Stimulated activated CD4-positive, alpha-beta T cell treated with anti-CD3 and anti-CD28 coated beads, Interleukin-12 subunit alpha, Interleukin-12 subunit beta, amount 100 ng/mL, for 4 hours (primary cell): Measurements from ENCODE around the gene ITPR2.

Source experiments
- DNase-seq: peaks from one replicate; pipeline ENCODE4 v3.0.0-alpha.2; 2020

ITPR2 gene

DNA sequence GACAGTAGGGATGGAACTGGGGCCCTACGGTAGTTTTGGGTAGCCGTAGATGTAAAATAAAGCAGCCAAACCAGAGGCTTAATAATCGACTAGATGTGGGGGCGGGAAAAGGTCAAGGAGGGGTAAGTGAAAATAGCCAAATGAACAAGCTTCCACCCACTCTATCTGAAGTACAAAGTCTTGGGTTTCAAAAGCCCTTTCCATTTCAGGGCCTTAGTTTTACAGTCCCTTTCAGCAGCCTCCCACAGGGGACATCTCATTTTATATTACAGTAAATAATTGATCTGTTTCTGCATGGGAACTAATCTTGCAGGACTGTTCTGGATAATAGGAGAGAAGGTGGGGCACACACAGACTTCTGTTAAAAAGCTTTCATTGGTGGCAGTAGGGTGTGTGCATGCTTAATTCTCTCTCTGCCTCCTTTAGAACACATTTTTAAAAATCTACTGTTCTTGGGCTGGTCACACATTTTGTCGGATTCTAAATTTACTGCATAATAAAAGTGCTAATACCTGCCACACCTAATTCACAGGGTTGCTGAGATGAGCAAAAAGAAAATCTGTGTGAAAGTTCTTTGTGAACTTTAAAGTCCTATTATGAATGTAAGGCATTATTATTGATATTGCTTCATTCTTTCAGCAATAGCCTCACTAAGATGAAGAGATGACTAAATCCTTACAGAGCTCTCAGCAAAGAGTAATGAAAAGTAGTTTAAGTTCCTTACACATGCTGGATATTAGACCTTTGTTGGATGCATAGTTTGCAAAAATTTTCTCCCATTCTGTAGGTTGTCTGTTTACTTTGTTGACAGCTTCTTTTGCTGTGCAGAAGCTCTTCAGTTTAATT lies 104.6 kb downstream of the ITPR2 start:
- no peak for DNase-seq

- no peak for DNase-seq
These were observed 105.4 kb downstream of the ITPR2 start for GRCh38 chr12:26727482-26728204.

- DNase-seq, result no peak
These were observed 106.0 kb downstream of the ITPR2 start for GRCh38 chr12:26726956-26727355.

DNA sequence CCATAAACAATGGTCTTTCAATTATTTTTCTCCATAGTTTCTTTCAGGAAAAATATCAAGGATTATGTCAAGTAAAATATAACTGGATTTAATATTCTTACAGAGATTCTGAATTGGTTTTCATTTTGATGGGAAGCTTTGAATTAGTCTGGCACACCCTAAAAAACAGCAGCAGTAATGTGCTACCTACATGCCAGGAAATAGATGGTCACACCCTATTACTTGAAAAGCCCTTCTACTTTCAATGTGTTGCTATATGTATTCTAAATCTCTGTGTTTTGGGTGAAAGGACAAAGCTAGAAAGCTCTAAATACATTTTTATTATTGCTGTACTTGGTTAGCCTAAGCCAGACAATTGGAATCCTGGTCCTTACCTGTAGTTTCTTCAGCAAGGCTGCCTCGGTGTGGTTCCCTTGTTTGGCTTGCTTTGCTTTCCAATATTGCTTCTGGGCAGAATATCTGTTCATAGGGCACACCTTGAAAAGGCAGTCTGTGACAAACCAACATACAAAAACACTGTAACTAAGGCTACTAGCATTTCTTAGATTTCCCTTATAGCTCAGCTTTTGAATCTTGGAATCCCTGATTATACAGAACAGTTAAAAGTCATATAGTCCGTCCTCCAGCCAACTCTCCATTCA lies 107.6 kb downstream of the ITPR2 start:
- no peak for DNase-seq

DNA sequence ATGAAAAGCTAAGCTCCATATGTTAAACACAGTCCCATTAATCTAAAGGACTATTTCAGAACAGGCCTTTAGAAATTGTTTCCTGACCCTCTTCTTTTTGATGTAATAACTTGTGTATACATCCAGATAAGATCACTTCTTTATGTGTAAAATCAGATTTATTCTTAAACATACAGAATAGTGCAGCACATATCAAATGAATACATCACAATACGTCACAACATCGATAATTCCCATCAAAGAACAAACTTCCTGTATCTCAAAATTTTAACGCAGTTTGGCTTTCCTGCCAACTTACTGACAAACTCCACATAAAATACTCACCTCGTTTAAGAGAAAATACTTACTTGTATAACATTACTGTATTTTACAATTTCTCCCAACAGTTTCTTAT lies 108.7 kb downstream of the ITPR2 start:
- no peak for DNase-seq

- no peak for DNase-seq
These were observed 109.3 kb downstream of the ITPR2 start for GRCh38 chr12:26723379-26724308.

GRCh38 chr12:26721800-26722199 lies 111.2 kb downstream of the ITPR2 start:
- DNase-seq, result no peak

GRCh38 chr12:26719852-26720251 lies 113.1 kb downstream of the ITPR2 start:
- DNase-seq, result no peak

DNA sequence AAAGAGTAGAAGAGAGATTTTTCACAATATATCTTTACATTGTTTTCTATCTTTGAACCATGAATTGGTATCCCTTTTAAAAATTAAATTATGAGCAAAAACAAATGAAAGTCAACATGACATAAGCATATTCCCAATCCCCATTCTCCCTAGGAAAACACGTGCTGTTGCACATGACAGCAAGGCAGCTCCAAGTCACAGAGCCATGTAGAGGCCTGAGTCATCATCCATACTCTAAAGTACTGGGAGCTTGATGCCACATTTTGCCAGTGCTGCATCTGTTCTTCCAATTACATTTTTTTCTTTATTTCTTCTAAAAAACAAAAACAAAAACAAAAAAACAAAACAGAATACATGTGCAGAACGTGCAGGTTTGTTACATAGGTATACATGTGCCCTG lies 115.2 kb downstream of the ITPR2 start:
- DNase-seq, result no peak

DNA sequence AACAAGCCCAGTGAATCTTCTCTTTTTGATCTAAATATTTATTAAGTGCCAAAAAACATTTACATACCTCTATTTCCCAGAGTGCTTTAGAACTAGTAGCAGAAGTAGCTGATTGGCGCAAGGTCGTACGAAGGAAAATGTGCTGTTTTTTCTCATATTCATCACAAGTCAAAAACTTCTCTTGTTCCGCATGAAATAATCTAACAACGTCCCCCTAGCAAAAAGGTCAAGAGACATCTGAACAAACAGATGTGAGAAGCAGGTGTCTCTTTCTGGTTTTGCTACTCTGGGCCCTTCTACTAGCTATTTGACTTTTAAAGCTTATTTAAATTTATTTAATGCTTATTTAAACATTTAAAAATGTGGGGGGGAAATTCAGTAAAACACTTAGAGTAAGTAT lies 117.8 kb downstream of the ITPR2 start:
- DNase-seq, result no peak

DNA sequence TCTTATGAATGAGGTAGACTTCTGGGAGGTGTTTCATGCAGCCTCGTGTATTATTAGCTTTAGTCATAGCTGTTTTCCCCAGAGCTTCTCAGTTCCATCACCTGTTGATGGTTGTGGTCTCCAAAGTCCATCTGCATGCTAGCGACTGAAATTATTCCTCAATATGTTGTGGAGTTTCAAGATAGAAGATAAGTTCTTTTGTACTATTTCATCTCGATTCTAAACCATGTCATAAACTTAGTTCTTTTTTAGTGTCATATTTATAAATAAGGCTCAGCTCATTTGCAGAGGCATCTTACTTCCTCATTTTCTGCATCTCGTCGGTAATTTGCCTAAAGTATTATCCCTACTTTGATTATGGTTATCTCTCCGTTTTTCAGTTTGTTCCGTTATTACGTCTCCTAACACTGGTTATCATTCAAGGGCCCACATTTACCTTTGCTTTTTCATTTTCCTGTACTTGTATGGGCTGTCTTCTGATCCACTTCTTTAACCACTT lies 119.1 kb downstream of the ITPR2 start:
- DNase-seq, result no peak

- no peak for DNase-seq
These were observed 120.1 kb downstream of the ITPR2 start for GRCh38 chr12:26712892-26713291.

- DNase-seq, result no peak
These were observed 121.4 kb downstream of the ITPR2 start for GRCh38 chr12:26711569-26711968.

- no peak for DNase-seq
These were observed 121.9 kb downstream of the ITPR2 start for GRCh38 chr12:26711072-26711471.

DNA sequence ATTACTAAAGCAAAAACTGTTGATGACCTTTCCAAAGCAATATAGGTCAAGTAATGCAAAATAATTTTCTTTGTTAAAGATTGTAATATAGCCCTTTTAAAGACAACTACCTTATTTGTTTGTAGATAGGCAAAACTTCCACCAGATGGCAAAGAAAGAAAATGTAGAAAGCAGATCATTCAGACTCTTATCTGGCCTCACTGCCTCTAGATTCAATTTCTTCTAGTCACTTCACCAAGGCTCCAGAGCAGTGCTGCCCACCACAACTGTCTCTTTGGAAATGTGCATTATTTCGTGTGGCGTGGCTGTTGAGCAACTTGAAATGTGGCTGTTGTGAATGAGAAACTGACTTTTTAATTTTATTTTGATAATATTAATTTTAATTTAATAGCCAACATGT lies 127.1 kb downstream of the ITPR2 start:
- DNase-seq, result no peak

- DNase-seq, result no peak
These were observed 128.1 kb downstream of the ITPR2 start for GRCh38 chr12:26704684-26705460.

DNA sequence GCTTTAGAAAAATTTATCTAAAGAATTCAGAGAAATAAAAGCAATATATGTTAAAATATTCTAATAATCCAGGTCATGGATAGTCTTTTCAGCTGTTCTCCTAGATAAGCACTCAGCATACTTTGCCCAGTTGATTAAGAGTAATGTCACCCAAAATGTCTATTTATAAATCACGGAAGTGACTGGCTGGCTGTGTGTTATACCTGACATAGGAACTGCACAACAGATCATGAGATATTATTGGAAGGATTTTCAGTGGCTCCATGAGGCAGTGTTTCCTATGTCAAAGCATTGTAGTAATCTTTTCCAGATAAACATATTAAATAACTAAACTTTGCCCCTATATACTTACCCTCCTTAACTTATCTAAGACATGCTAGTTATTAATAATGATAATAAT lies 128.8 kb downstream of the ITPR2 start:
- no peak for DNase-seq

GRCh38 chr12:26702741-26703140 lies 130.3 kb downstream of the ITPR2 start:
- DNase-seq, result no peak

DNA sequence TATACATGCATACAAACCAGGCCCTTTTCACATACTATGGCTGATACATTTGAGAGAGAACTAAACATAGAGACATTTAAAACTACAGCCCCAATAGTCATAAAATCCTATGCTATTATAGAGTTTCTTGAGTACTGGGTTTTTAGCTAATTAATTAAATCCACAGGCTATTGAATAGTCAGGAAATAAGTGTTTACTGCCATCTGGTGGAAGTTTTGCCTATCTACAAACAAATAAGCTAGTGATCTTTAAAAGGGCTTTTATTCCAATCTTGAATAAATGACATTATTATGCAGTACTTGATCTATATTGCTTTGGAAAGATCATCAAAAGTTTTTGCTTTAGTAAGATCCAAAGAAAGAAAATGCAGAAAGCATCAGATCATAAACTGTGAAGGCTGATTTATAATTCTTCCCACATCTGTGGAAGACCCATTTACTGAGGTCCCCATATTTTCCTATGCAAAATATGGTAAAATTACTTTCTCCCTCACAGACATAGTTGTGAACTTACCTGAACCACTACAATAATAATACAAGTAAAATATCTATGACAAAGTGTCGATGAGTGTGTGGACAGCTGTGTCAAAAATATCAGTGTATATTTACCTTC lies 131.3 kb downstream of the ITPR2 start:
- DNase-seq, result no peak

DNA sequence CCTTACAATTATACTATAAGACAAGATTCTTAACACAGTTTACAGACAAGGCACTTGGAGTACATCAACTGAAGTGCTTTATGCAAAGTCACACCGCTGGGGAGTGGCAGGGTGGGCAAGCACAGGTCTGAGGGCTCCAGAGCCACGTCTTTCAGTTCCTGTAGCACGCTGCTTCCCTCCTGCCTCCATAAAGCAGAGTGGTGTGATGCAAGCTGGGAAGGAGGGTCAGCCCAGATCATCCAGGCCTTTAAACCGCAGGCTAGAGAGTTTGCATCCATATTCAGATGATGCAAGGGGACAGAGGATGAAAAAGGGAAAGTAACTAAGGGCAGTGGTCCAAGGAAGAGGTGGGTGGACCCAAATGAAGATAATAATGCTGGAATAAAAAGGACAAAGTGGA lies 132.6 kb downstream of the ITPR2 start:
- no peak for DNase-seq

GRCh38 chr12:26699237-26699636 lies 133.8 kb downstream of the ITPR2 start:
- DNase-seq, result no peak
